Sciatic nerve (tissue), 2 donors: Measurements from ENCODE around the gene C20orf173. TPM values are rescaled to one million over a fixed set of nuclear protein-coding genes. Genes with fewer than 3 reads are reported as not detected.
"Not testable (repeated sequence)": the region's sequence is repeated elsewhere in the genome, so short reads cannot be mapped to it uniquely, and the experiment has no call there.

ENCODE experiments used
- ATAC-seq: fragments of 200-7000 bp; cut with Tn5 transposase; one replicate; pipeline ENCODE4 v1.9.1; 2020; ENCODE audit warnings: mild to moderate bottlenecking, moderate library complexity
- DNase-seq: peaks from one replicate; pipeline ENCODE4 v3.0.0-alpha.2; 2020; ENCODE audit warnings: low spot score
- intact Hi-C: fragments of 100-400 bp; cut with DNase I; formaldehyde crosslinking; loops from one replicate; pipeline ENCODE4 v1.14.2; 2022
- total RNA-seq: library from RNA; stranded (reverse); fragmentation: NEBNext Ultra II Directional; extraction: Animal tissue kit (Norgen Biotek cat#: 25700); gene quantifications from one replicate; pipeline ENCODE4 v1.2.1, GENCODE V29; 2021
- donor health status: DM: no; HTN: no; CAD: no.
- donor health status: DM: no; HTN: no; CAD: no.

C20orf173 gene, protein sequence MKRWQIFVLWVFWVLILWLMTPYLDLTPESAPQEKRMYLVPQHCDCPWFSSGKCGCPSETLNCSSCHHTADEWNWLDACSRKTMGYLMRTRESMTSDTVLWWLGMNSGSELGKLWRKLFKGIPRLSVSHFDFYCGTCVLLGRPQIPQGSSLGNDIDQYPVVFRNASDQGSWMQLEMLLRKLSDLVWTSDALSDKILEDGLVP
- not detected for total RNA-seq

DNA sequence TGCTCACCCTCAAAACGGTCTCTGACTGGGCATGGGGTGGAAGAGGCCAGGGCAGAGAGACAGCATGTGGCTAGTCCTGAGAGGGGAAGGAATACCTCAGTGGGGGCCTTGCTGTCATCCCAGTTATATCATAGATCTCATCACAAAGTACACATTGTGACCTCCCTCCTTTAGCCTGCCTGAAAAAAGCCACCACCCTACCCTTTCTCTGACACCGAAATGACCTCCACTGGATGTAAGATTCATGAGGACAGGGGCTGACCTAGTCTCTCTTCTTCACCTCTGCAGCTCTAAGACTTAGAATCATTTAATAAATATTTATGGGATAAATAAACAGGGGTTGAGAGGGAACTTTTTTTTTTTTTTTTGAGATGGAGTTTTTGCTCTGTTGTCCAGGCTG lies at the start of gene C20orf173:
C20orf173 (minus strand) TSS at position 101 of the 400 bp plus-strand sequence. CDS start 279 bp downstream, outside the sequence.
- DNase-seq (no peak), ATAC-seq (no peak)
- intact Hi-C loops: no loop called here

GRCh38 chr20:35579196-35579595 lies 49.7 kb upstream of the C20orf173 start:
- no peak for ATAC-seq
- intact Hi-C loops: no loop called here
- DNase-seq: no peak

GRCh38 chr20:35578469-35578868 lies 49.0 kb upstream of the C20orf173 start:
- DNase-seq (no peak), ATAC-seq (no peak)
- intact Hi-C loops: no loop called here

GRCh38 chr20:35576816-35577215 lies 47.4 kb upstream of the C20orf173 start:
- ATAC-seq: no peak
- no peak for DNase-seq
- intact Hi-C loops: no loop called here

DNA sequence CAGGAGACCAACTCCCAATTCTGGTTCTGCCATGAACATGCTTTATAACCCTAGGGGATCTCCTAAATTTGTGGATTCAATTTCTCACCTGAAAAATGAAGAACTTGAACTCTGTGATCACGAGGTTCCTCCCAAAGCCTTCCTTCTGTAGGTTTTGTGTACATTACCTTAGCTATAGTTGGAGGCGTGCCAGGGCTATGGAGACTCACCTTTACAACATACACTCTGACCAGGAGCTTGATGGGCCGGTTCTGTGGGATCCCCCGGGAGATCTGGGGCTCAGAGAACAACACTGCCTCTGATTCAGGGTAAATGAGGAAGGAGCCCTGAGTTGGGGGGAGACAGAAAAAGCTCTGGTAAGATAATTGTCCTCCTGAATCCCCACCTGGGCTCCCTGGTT lies 46.5 kb upstream of the C20orf173 start:
- no peak for DNase-seq
- no peak for ATAC-seq
- intact Hi-C loops: no loop called here

GRCh38 chr20:35572838-35573237 lies 43.4 kb upstream of the C20orf173 start:
- intact Hi-C loops: no loop called here
- ATAC-seq (no peak), DNase-seq (no peak)

GRCh38 chr20:35571555-35571954 lies 42.1 kb upstream of the C20orf173 start:
- no peak for DNase-seq
- no peak for ATAC-seq
- intact Hi-C loops: no loop called here

GRCh38 chr20:35568645-35569044 lies 39.2 kb upstream of the C20orf173 start:
- DNase-seq (no peak), ATAC-seq (no peak)
- intact Hi-C loops: no loop called here

- ATAC-seq: no peak
- intact Hi-C loops: no loop called here
- no peak for DNase-seq
Observed at GRCh38 chr20:35564905-35565304, 35.5 kb upstream of the C20orf173 start.

DNA sequence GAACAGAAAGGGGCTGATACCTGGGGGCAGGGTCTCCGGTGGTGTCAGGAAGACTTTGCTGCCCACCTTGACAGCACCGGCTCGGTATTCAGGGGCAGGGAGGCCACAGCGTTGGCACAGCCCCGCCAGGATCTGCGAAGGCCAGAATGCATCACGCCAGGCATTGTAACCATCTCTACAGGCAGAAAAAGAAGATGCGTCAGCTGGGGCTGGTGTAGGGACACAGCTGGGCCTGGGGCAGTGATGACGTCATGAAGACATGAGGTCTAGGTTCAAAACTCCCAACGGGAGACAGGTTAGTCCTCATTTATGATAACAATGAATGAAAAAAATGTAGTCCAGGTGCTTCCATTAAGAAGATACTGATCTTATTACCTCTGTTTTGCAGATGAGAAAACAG lies 34.4 kb upstream of the C20orf173 start:
- DNase-seq (no peak), ATAC-seq (no peak)
- intact Hi-C loops: no loop called here

- no peak for DNase-seq
- intact Hi-C loops: no loop called here
Observed at GRCh38 chr20:35562541-35563110, 33.2 kb upstream of the C20orf173 start.

DNA sequence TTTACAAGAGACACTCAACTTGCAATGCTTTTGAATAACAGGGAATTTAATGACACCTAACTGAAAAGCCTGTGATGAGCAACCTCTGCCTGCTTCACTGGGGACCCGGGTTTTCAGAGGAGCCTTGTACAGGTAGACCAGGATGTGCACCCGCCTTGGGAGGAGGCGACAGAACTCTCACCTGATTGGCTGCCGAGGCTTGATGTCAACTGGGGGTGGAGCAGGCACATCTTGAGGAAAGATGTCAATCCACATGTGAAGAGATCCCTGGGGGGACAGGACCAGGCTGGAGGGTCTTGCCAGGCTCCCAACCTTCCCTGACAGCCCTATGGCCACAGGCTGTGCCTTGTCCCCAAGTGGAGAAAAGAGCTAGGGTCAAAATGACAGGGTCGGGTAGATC lies 32.2 kb upstream of the C20orf173 start:
- ATAC-seq (no peak), DNase-seq (no peak)
- intact Hi-C loops: no loop called here

More at GRCh38 chr20:35562541-35563110, 33.2 kb upstream of the C20orf173 start:
- no peak for ATAC-seq

DNA sequence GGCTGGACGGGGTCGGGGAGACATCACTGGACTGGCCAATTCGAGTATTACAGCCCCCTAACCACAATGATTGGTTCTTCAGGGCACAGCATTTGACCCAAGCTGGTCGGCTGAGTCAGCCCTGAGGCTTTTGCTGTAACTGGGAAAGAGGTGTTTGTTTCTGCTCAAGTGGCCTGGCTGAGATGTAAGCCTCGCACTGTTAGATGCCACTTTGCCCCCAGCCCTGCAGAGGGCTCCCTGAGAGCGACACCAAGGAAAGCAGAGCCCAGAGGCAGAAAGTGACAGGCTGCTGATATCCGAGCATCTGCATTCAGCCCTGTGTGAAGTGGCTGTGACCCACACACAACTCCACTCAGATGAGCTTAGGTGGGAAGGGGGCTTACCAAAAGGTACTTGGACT lies 31.8 kb upstream of the C20orf173 start:
- intact Hi-C loops: no loop called here
- DNase-seq: no peak
- ATAC-seq: peak; percentile 30

- intact Hi-C loops: no loop called here
Observed at GRCh38 chr20:35560541-35560940, 31.1 kb upstream of the C20orf173 start.

DNA sequence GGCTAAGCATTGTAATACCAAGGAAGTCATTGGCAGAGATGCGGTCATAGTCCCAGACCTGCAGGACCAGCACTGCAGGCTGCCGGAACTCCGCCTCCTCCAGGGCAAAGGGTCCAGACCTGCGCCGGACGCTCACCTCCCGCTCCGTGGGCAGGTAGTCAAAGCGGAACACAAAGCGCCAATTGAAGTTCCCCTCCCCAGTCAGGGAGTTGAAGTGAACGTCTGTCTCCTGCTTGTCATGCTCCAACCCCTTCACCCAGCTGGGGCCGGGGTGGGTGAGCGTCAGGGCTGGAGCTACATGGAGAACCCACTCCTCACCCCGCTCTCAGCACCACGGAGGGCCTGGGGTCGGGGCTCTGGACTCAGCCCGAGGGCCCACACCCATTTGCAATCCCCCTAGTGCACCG lies 30.7 kb upstream of the C20orf173 start:
- ATAC-seq: no peak
- intact Hi-C loops: no loop called here
- DNase-seq: no peak

More at GRCh38 chr20:35560541-35560940, 31.1 kb upstream of the C20orf173 start:
- no peak for DNase-seq
- ATAC-seq: no peak

DNA sequence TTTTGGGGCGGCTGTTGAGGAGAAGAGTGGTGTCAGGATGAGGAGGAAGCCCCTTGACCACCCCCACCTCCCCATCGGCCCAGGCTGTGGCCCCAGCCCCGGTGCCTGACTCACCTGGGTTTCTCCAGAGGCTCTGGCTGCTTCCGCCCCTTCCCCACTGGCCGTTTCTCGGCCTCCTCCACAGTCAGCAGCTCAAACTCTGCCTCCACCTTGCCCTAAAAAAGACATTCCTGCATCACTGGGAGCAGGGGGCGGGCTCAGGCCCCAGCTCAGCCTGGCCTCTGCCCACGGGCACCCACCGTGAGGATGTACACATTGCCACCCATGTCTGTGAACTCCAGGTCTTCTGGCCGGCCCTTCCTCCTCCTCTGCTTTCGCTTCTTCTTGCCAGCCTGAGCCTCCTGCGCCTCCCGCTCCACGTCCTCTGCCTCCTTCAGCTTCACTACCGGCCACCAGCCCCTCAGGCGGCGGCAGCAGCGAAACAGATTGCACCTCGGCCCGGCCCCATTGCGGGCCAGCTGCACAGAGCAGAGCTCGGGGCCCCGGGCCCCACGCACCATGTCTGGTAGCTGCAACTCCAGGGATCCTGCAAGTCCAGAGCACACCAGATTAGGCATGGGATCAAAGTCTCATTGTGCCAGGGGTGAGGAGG lies 29.7 kb upstream of the C20orf173 start:
- no peak for ATAC-seq
- DNase-seq: no peak
- intact Hi-C loops: no loop called here

GRCh38 chr20:35558451-35558850 lies 29.0 kb upstream of the C20orf173 start:
- ATAC-seq (no peak), DNase-seq (no peak)
- intact Hi-C loops: no loop called here

GRCh38 chr20:35556871-35557270 lies 27.4 kb upstream of the C20orf173 start:
- intact Hi-C loops: no loop called here
- ATAC-seq (no peak), DNase-seq (no peak)

- DNase-seq (no peak), ATAC-seq (no peak)
- intact Hi-C loops: no loop called here
Observed at GRCh38 chr20:35555951-35556645, 26.6 kb upstream of the C20orf173 start.

DNA sequence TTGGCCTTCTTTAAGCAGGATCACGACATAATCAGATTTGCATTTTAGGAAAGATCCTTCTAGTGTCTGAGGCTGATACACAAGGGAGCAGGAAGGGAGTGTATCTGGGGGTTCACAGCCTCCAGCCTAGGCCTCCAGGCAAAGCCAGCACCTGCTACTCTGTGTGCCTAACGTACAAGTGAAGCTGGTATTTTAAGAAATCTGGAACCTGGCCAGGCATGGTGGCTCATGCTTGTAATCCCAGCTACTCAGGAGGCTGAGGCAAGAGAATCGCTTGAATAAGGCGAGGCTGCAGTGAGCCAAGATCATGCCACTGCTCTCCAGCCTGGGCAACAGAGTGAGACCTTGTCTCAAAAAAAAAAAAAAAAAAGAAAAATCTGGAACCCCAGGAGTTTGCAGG lies 26.0 kb upstream of the C20orf173 start:
- intact Hi-C loops, DNase-seq: not testable (repeated sequence)

More for the DNA sequence above, 26.0 kb upstream of the C20orf173 start:
- ATAC-seq: not testable (repeated sequence)
